RWPE2 (cell line): Measurements from ENCODE around the gene AADACL2.
"Not testable (repeated sequence)": the region's sequence is repeated elsewhere in the genome, so short reads cannot be mapped to it uniquely, and the experiment has no call there.

ENCODE experiments used
- ATAC-seq: fragments of 200-7000 bp; cut with Tn5 transposase; 3 replicates; pipeline ENCODE4 v1.9.1; 2021; ENCODE audit warnings: low read depth
- DNase-seq: peaks from one replicate; pipeline ENCODE4 v3.0.0-alpha.2; 2020; ENCODE audit warnings: low spot score
- H3K27ac ChIP-seq: fragments of 450-650 bp; 2 replicates; pipeline ENCODE4 v1.5.1; 2017; ENCODE audit warnings: mild to moderate bottlenecking; ENCODE audit not compliant: poor library complexity, severe bottlenecking
- H3K27me3 ChIP-seq: fragments of 250-450 bp; sonication (Bioruptor Pico); 2 replicates; pipeline ENCODE4 v1.5.1; 2021; ENCODE audit warnings: mild to moderate bottlenecking, moderate library complexity; ENCODE audit not compliant: insufficient read depth, poor library complexity, severe bottlenecking
- H3K36me3 ChIP-seq: fragments of 250-450 bp; sonication (Bioruptor Pico); 2 replicates; pipeline ENCODE4 v1.5.1; 2020; ENCODE audit warnings: low read depth, mild to moderate bottlenecking, moderate library complexity
- H3K4me1 ChIP-seq: fragments of 250-450 bp; sonication (Bioruptor Pico); 2 replicates; pipeline ENCODE4 v1.5.1; 2021; ENCODE audit warnings: mild to moderate bottlenecking, moderate library complexity; ENCODE audit not compliant: insufficient read depth, poor library complexity, severe bottlenecking
- H3K4me3 ChIP-seq: fragments of 250-450 bp; sonication (Bioruptor Pico); 2 replicates; pipeline ENCODE4 v1.5.1; 2021; ENCODE audit warnings: mild to moderate bottlenecking, moderate library complexity; ENCODE audit not compliant: severe bottlenecking
- H3K9me3 ChIP-seq: fragments of 250-450 bp; sonication (Bioruptor Pico); 2 replicates; pipeline ENCODE4 v1.5.1; 2021; ENCODE audit warnings: mild to moderate bottlenecking, moderate library complexity; ENCODE audit not compliant: severe bottlenecking
- TF ChIP-seq, protein P1 (sequence below): fragments of 450-650 bp; IDR thresholded peaks from one replicate; pipeline ENCODE4 v1.5.1; 2017; ENCODE audit warnings: mild to moderate bottlenecking, moderate library complexity; ENCODE audit not compliant: poor library complexity, severe bottlenecking

The AADACL2 gene

DNA sequence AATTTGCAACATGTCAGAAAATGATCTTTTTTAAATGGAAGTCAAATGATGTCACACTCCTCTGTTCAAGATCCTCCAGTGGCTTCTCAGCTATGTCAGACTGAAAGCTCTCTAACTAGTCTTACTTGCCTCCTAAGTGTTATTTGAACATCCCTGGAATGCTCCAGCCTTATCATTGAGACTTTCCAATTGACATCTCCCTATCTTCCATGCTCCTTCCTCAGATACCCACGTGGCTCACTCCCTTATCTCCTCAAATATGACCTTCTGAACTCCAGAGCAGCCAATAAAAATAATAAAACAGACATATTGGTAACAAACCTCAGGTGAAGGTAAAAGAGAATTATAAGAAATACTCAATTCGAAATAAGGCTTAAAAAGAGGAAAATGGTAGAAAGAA, 54.7 kb downstream of the AADACL2 start:
- ATAC-seq (no peak), DNase-seq (no peak)
- no peaks in the 10 kb centered on the region for H3K27me3 ChIP-seq
- no peaks in the 10 kb centered on the region for H3K4me1 ChIP-seq
- no peak overlapping the region for H3K4me3 ChIP-seq
- TF ChIP-seq, protein P1, sequence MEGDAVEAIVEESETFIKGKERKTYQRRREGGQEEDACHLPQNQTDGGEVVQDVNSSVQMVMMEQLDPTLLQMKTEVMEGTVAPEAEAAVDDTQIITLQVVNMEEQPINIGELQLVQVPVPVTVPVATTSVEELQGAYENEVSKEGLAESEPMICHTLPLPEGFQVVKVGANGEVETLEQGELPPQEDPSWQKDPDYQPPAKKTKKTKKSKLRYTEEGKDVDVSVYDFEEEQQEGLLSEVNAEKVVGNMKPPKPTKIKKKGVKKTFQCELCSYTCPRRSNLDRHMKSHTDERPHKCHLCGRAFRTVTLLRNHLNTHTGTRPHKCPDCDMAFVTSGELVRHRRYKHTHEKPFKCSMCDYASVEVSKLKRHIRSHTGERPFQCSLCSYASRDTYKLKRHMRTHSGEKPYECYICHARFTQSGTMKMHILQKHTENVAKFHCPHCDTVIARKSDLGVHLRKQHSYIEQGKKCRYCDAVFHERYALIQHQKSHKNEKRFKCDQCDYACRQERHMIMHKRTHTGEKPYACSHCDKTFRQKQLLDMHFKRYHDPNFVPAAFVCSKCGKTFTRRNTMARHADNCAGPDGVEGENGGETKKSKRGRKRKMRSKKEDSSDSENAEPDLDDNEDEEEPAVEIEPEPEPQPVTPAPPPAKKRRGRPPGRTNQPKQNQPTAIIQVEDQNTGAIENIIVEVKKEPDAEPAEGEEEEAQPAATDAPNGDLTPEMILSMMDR, result no peak
- H3K27ac ChIP-seq, result no peak overlapping the region
- H3K36me3 ChIP-seq, result no peaks in the 10 kb centered on the region
- no peaks in the 10 kb centered on the region for H3K9me3 ChIP-seq

DNA sequence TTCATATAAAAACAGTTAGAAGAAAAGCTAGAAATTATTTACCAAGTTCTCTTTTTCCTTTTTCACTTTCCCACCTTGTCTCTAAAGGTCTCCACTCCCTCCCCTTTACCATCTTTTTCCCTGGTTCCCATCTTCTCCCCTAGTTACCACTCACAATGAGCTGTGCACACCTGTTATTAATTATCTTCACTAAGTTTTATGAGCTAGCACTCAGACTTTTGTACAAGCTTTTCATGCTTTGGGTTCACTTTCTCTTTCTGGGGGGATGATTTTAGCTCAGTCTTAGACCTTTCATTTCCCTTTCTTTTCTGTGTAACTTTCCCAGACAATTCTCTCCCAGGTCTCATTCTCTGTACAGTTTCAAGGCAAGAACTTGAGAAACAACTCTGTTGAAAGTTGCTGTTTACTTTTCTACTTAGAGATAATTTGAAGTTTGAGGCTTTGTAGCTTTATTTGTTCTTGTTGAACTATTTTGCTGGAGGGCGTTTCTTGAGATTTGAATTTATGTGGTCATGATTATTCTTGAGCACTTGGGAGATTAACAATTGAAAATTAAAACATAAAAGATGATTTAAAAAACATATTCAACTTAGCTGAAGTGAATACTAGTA, 56.2 kb downstream of the AADACL2 start:
- ATAC-seq (no peak), DNase-seq (no peak)
- Histone ChIP-seq H3K36me3 (no peaks in the 10 kb centered on the region), H3K27me3 (no peaks in the 10 kb centered on the region), H3K4me1 (peaks cover 5% of the 10 kb centered on the region), H3K27ac (no peak overlapping the region), H3K9me3 (no peaks in the 10 kb centered on the region), H3K4me3 (no peak overlapping the region)
- TF ChIP-seq, protein P1, result no peak

DNA sequence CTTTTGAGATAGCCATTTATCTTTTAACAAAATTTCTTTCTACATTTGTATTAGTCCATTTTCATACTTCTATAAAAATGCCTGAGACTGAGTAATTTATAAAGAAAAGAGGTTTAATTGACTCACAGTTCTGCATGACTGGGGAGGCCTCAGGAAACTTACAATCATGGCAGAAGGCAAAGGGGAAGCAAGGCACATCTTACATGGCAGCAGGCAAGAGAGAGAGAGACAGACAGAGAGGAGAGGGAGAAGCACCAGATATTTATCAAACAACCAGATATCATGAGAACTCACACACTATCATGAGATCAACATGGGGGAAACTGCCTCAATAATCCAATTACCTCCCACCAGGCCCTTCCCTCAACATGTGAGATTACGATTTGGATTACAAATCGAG, 57.0 kb downstream of the AADACL2 start:
- not testable (repeated sequence) for DNase-seq, H3K27me3 ChIP-seq, ATAC-seq, H3K27ac ChIP-seq, H3K36me3 ChIP-seq, H3K4me3 ChIP-seq, H3K9me3 ChIP-seq
- peaks cover 11% of the 10 kb centered on the region for H3K4me1 ChIP-seq

DNA sequence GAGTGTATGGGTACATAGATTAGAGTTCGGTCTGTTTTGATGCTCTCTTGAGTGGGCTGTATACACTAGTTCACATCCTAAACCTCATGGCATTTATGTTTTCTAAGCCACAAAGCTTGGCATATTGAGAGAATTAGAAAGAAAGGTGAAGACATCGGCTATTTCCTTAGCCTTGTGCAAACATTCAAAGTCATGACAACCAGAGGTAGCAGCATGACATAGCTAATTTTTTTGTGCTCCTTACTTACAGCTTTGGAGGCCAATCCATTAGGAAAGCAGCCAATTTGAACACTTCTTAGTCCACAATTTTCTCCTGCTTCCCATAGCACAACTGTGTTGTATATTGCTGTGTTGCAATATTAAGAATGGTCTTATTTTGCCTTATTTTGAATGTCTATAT, 58.7 kb downstream of the AADACL2 start:
- peaks cover 11% of the 10 kb centered on the region for H3K4me1 ChIP-seq
- H3K27ac ChIP-seq, result no peak overlapping the region
- ATAC-seq (no peak), DNase-seq (no peak)
- no peaks in the 10 kb centered on the region for H3K36me3 ChIP-seq
- TF ChIP-seq, protein P1, result no peak
- no peaks in the 10 kb centered on the region for H3K27me3 ChIP-seq
- no peak overlapping the region for H3K4me3 ChIP-seq
- no peaks in the 10 kb centered on the region for H3K9me3 ChIP-seq

DNA sequence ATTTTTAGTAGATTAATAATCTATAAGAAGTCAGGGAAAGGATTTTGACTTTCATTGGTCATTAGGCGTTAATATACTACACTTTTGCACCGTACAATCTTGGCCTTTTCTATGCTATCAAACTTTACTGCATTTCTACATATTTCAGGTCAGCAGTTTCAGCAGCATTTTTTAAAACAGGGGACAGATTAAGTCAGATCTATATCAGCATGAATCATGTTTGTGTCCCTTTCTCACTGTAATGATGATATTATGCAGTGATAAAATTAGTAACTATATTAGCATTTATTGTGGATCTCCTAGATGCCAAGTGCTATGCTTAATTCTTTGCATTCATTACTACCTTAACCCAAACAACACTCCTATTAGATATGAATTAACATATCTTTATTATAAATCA, 59.9 kb downstream of the AADACL2 start:
- Histone ChIP-seq H3K27me3 (no peaks in the 10 kb centered on the region), H3K9me3 (no peaks in the 10 kb centered on the region), H3K4me1 (peaks cover 11% of the 10 kb centered on the region), H3K4me3 (no peak overlapping the region), H3K27ac (no peak overlapping the region), H3K36me3 (no peaks in the 10 kb centered on the region)
- TF ChIP-seq, protein P1, result no peak
- no peak for DNase-seq
- no peak for ATAC-seq
